HG03108 (cell line): ENCODE results near the gene MEIOC.
A peak's percentile ranks its signal among the peaks of the same experiment; 100 is the strongest.
"Not testable (repeated sequence)": the region's sequence is repeated elsewhere in the genome, so short reads cannot be mapped to it uniquely, and the experiment has no call there.

Experiments
- ATAC-seq: cut with Tn5 transposase; IDR thresholded peaks from one replicate; pipeline ENCODE4 v1.9.1; 2021; ENCODE audit warnings: moderate library complexity; ENCODE audit not compliant: unreplicated experiment

MEIOC gene

DNA sequence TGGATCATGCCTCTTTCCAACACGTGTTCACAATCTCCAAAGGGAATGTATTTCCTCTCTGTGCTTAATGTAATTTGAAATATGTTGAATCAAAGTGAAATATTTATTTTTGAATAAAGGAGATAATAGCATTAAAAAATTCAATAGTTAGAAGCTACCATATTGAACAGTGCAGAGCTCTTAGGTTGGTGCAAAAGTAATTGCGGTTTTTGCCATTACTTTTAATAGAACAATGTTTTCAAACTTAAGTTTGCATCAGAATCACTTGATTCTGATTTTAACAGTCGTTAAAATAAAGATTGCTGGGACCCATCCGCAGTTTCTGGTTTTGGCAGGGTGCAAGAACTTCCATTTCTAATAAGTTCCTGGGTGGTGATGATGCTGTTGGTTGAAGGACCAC, 10.0 kb upstream of the MEIOC start:
- no peak for ATAC-seq

DNA sequence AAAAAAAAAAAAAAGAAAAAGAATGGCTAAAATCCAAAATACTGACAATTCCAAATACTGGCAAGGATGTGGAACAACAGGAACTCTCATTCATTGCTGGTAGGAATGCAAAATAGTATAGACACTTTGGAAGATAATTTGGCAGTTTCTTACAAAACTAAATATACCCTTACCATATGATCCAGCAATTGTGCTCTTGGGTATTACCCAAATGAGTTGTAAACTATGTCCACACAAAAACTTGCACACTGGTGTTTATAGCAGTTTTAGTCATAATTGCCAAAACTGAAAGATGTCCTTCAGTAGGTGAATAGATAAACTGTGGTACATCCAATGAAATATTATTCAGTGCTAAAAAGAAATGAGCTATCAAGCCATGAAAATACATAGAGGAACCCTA, 8.5 kb upstream of the MEIOC start:
- no peak for ATAC-seq

DNA sequence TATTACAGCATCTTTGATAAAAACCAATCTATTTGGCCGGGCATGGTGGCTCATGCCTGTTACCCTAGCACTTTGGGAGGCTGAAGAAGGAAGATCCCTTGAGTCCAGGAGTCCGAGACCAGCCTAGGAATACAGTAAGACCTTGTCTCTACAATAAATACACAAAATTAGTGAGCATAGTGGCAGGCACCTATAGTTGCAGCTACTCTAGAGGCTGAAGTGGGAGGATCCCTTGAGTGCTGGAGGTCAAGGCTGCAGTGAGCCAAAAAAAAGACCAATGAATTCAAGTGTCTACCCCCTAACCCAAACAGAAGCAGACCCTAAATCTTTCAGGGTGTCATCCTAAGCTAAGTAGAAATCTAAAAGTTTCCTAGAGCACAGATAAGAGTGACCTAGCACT, 7.3 kb upstream of the MEIOC start:
- no peak for ATAC-seq

DNA sequence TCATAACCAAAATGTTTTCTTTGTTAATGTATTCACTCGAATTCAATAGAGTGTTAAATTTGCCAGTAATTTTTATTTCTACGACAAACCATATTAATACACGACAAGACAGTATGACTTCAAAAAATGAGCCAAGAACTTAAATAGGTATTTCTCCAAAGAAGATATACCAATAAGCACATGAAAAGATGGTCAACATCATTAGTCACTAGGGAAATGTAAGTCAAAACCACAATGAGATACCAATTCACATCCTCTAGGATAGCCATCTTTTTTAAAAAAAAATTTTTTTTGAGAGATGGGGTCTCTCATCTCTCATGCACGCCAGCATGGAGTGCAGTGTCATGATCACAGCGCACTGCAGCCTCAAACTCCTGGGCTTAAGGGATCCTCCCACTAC, 5.0 kb upstream of the MEIOC start:
- no peak for ATAC-seq

DNA sequence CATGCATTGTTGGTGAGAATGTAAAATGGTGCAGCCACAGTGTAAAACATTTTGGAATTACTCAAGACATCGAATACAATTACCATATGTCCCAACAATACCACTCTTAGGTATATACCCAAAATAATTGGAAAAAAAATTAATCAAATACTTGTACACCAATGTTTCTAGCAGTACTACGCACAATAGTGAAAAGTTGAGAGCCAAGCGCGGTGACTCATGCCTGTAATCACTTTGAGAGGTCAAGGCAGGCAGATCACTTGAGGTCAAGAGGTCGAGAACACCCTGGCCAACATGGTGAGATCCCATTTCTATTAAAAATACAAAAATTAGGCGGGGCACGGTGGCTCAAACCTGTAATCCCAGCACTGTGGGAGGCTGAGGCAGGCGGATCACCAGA, 3.5 kb upstream of the MEIOC start:
- no peak for ATAC-seq

DNA sequence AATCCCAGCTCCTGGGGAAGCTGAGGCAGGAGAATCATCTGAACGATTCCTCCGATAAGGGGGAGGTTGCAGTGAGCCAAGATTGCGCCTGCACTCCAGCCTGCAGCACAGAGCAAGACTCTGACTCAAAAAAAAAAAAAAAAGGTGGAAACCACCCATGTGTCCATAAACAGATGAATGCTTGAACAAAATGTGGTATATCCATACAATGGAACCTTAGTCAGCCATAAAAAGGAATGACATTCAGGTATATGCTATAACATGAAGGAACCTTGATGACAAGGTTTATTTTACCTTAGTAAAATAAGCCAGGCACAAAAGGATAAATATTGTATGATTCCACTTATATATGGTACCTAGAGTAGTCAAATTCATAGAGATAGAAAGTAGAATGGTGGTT, 2.9 kb upstream of the MEIOC start:
- ATAC-seq: no peak

DNA sequence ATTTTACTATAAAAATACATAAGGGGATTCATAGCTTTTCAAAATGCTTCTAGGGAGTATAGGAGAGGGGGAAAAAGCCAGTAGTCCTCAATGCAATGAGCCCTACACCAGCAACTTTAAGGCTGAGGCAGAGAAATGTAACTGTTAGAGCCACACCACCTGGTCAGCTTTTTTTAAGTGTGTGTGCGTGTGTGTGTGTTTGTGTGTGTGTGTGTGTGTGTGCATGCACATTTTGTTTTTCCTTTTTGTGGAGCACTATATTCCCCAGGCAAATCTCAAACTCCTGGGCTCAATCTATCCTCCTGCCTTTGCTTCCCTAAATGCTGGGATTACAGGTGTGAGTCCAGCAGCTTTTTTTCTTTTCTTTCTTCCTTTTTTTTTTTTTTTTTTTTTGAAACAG, 2.3 kb upstream of the MEIOC start:
- ATAC-seq: no peak

DNA sequence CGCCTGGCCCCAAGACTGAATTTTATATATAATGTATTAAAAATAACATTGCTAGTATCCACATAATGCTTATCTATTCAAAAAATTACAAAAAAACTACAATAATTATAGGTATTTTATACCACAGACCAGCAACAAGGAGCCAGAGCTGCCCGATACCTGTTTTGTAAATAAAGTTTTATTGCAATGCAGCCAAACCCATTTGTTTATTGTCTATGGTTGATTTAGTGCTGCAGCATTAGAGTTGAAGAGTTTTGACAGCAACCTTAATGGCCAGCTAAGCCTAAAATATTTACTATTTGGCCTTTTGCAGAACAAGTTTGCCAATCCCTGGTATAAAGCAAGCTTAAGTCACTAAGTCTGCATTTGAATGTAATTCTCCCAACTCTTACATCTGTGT, 5.6 kb downstream of the MEIOC start:
- no peak for ATAC-seq

DNA sequence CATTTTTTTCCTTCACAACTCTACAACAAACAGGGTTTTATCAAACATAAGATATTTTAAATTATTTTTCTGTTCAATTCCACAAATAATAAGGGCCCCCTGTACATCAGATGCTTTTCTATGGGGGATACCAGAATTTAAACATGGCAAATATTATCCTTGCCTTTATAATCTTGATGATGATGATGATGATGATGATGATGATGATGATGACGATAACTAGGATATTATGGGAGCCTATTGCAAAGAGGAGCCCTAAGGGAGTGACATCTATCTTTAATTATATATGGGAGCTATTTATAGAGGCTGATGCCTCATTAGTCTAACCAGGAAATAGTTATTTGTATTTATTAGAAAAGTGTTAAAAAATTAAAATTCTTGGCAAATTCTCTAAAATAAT, 6.8 kb downstream of the MEIOC start:
- no peak for ATAC-seq

DNA sequence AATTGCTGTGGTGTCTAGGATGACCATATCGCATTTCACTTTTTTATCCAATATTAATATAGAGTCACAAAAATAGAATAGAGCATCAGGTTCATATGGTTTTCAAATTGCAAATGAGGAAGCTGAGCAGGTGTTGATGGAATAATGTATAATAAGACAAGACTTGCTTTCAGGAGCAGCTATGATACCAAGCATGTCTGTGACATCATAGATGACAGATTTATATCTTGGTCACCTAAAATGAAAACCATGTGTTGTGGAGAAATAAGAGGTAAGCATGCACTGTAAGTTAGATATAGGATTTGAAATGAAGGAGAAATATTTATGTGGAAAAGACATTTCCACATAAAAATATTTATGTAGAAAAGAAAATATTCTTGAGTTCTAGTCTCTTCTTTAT, 8.6 kb downstream of the MEIOC start:
- ATAC-seq: no peak

DNA sequence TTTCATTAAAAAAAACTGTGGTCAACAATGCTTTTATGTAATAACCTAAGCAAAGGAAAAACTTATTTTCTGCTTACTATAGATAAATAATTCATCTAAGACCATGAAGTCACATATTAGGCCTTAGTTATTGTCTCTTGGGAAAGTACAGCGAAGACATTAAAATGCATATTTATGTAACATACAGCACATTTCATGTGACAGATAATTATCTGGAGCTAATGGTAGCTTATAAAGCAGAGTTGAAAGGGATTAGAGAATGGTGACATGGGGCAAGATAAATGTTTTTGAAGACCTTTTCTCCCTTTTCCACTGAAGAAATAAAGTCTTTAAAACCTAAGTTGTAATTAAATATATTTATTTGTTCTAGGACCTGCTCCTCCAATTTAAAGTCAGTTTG, 9.7 kb downstream of the MEIOC start:
- ATAC-seq: no peak

DNA sequence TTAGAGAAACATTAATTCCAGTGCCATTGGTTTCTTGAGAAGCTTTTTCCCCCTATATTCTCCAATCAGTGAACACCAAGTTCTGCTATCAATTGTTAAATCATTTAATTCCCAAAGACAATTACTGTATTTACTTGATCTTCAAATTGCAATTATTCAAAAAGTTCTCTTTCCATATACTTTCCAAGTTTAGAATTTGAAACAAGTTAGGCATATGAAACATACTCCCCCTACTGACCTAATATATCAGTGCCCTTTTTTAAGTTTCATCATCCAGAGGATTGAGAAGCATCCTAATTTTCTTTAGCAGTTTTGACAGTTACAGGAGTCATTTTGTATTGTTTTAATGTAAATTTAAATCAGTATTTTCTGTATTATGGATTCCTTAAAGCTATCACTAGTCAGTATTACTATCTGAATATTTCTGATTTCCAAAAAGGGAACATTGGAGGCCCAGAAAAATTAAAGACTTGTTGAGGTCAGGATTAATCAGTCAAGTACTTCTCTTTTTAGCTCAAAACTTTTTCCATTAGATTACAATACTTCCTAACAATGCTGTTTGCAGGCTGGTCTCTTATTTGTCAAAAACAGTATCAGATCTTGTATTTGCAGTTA, 16.3 kb downstream of the MEIOC start:
- ATAC-seq: no peak

DNA sequence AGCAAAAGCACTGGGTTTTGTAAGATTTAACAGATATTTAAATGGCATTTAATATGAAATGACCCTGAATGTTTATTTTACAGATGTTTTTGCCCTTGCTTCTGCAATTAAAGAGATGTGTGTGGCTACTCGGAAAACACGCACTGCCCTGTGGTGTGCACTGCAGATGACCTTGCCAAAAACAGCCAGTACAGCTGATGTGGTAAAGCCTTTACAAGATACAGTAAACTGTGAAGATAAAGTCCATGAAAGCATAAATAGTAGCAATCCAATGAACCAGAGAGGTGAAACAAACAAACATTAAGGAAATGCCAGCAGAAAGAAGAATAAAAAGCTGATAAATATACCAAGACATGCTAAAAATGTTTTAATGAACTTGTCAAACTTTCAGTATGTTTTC, 17.6 kb downstream of the MEIOC start:
- no peak for ATAC-seq

DNA sequence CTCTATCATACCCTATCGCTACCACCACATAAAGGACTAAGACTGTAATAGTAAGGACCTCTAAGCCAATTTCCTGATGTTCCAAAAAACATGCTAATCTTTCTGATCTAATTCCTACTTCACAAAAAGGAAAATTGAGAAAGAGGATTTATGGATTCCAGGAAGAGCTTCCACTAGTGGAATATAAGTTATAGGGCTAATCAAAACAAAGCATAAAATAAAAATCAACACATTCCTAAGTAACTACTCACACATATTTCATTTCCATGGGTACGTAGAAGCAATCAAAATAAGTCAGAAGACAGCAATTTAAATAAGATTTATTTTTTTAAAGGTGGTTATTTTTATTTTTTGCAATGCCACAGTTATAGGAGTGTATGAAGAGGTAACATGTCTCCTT, 20.9 kb downstream of the MEIOC start:
- no peak for ATAC-seq

DNA sequence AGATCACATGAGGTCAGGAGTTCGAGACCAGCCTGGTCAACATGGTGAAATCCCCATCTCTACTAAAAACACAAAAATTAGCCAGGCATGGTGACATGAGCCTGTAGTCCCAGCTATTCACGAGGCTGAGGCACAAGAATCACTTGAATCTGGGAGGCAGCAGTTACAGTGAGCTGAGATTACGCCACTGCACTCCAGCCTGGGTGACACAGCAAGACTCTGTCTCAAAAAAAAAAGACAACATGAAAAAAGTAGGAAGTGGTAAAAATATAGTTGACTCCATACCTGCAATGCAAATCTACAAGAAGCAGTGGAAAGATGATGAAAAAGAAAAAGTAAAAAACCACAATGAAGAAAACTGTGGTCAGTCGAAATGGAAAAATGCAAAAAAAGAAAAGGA, 27.0 kb downstream of the MEIOC start:
- ATAC-seq: not testable (repeated sequence)

DNA sequence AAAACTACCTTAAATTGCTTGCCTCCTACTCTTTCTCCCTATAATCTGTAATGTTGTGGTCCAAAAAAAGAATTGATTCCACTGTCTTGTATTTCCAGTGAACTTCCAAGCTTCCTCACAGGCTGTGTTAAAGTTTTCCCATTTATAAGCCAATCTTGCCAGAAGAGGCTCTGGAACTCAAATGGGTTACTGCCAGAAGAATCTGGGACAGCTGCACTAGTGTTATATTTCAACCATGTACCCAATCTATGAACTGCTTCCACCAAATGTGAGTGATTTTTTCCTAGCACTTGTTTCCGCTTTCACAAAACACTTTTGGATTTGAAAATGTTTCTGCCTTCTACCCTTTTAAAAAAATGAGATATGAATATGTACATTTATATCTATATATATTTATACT, 31.5 kb downstream of the MEIOC start:
- no peak for ATAC-seq

DNA sequence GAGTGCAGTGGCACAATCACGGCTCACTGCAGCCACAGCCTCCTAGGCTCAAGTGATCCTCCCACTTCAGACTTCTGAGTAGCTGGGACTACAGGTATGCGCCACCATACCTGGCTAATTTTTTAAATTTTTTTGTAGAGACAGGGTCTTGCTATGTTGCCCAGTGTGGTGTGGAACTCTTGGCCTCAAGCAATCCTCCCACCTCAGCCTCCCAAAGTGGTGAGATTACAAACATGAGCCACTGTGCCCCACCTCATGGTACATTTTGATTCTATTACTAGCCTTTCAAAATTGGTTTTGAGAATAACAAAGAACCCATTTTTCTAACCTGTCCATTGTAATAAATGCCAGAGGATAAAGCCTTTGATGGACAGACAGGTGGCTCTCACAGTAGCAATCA, 31.9 kb downstream of the MEIOC start:
- no peak for ATAC-seq

DNA sequence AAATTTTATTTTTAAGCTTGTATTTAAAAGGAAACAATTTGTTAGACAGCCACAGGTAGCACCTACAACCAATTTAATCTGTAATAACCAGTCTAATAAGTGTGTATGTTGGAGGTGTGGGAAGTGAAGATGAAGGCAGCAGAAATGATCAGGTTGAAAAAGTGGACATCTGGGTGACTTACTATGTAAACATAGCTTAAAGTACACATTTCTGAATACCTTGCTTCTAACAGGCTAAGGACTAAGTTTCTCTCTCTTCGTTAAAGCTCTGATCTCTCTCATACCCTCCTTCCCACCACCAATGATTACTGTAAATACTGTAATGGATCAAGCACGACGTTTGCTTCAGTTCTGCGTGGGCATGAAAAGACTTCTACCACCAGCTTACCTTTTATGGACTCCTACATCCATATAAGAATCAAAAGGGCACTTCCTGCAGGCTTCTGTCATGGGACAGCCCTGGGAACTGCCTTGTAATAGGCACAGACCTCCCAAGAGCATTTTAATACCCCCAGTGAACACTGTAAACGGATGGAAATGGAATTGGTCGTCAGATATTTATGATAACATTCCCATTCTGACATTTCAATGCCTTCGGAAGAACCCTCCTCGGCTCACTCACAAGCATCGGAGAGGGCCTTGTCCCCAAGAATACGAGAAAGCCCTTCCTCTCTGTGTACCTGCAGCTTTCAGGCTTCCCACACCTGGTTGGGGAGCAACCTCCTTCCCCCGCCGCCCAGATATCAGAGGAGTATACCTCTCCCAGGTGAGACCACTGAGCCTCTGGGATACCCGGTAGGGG, 32.6 kb downstream of the MEIOC start:
- ATAC-seq: no peak

DNA sequence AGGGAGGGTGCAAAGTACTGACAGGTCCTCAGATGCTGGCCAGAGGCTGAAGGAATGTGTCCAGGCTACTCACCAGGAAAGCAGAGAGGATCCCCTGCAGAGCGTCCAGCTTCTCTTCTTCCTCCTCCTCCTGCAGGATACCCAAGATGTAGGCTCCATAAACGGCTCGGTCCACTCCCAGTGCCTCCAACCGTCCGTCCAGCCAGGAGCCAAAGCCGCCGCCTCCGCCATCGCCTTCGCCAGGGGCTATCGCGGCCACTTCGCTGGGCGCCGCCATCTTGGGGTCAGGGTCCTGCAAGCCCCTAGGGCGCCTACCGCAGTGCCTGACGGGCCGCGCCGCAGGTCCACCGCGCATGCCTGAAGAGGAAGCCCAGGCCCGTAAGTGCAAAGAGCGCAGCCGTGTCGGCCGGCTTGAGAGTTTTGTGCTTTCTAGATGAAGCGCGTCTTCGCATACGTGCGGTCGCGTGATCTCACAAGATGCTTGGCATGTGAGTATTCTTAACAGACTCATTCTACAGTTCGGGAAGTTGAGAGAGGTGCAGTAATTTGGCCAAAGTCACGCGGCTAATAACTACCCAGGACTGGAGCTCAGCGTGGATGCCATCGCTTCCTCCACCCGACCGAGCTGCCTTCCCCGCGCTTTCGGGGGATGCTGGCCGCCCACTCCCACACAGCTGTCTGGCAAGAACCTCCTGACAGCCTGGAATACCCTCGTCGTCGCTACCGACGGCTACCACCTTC, 33.4 kb downstream of the MEIOC start, which contains the start of gene CCDC43:
Gene CCDC43 (minus strand): TSS at position 300 of the 741 bp plus-strand sequence. CDS start 23 bp downstream, at position 277.
- peak; percentile 80 for ATAC-seq

DNA sequence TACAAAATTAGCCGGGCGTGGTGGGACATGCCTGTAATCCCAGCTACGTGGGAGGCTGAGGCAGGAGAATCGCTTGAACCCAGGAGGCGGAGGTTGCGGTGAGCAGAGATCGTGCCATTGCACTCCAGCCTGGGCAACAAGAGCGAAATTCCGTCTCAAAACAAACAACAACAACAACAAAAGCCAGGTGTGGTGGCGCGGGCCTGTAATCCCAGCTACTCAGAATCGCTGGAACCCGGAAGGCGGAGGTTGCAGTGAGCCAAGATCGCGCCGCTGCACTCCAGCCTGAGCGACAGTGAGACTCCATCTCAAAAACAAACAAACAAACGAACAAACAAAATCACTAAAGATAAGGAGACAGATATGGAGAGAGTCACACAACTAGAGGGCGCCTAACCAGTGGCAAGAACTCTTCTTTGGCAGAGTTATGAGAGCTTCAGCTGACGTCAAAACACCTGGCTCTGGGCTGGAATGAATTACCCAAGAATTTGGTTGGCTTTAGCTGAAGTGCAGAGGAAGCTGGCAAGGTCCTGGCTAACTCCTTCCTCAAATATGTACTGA, 34.6 kb downstream of the MEIOC start:
- not testable (repeated sequence) for ATAC-seq

DNA sequence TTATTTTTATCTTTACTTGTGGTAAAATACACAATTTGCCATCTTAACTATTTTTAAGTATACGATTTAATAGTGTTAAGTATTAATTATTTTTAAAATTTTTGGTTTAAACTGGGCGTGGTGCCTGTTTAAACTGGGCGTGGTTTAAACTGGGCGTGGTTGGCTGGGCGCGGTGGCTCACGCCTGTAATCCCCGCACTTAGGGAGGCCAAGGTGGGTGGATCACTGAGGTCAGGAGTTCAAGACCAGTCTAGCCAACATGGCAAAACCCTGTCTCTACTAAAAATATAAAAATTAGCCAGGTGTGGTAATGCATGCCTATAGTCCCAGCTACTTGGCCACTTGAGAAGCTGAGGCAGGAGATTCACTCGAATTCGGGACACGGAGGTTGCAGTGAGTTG, 37.3 kb downstream of the MEIOC start:
- ATAC-seq: no peak

DNA sequence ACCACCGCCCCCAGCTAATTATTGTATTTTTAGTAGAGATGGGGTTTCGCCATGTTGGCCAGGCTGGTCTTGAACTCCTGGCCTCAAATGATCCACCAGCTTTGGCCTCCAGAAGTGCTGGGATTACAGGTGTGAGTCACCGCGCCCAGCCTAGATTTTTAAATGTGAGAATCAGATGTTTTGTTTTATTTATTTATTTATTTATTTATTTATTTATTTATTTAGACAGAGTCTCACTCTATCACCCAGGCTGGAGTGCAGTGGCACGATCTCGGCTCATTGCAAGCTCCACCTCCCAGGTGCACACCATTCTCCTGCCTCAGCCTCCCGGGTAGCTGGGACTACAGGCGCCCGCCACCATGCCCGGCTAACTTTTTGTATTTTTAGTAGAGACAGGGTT, 44.0 kb downstream of the MEIOC start:
- ATAC-seq: not testable (repeated sequence)
